Endothelial cell of umbilical vein (primary cell): ENCODE data around the gene CFTR.

Experiments
- EZH2 ChIP-seq: IDR thresholded peaks from 2 replicates; pipeline ENCODE4 v1.6.1; 2012; ENCODE audit warnings: borderline replicate concordance, low read depth, mild to moderate bottlenecking, moderate library complexity, low read length, inconsistent platforms; ENCODE audit not compliant: severe bottlenecking
- POLR2A ChIP-seq: IDR thresholded peaks from 2 replicates; pipeline ENCODE4 v1.6.1; 2012; ENCODE audit warnings: low read depth, mild to moderate bottlenecking, control low read depth, low read length
- POLR2AphosphoS5 ChIP-seq: IDR thresholded peaks from 2 replicates; pipeline ENCODE4 v1.6.1; 2012; ENCODE audit warnings: low read depth, mild to moderate bottlenecking, control low read depth, low read length, moderate library complexity; ENCODE audit not compliant: insufficient read depth
- TF ChIP-seq, protein P1 (sequence below), 2 donors: IDR thresholded peaks; 1 replicate in 1 of 2; 2 replicates in 1 of 2; pipeline ENCODE4 v1.5.1; 2011; ENCODE audit warnings: low read length in 2 of 2, mild to moderate bottlenecking in 2 of 2, moderate library complexity in 2 of 2, control low read depth in 1 of 2, inconsistent platforms in 1 of 2, low read depth in 1 of 2; ENCODE audit not compliant: insufficient read depth in 1 of 2; ENCODE audit errors: extremely low read depth in 1 of 2

GRCh38 chr7:117689406-117689805, 209.6 kb downstream of the CFTR start:
- TF ChIP-seq POLR2A (no peak), EZH2 (no peak), POLR2AphosphoS5 (no peak)
- TF ChIP-seq, protein P1, sequence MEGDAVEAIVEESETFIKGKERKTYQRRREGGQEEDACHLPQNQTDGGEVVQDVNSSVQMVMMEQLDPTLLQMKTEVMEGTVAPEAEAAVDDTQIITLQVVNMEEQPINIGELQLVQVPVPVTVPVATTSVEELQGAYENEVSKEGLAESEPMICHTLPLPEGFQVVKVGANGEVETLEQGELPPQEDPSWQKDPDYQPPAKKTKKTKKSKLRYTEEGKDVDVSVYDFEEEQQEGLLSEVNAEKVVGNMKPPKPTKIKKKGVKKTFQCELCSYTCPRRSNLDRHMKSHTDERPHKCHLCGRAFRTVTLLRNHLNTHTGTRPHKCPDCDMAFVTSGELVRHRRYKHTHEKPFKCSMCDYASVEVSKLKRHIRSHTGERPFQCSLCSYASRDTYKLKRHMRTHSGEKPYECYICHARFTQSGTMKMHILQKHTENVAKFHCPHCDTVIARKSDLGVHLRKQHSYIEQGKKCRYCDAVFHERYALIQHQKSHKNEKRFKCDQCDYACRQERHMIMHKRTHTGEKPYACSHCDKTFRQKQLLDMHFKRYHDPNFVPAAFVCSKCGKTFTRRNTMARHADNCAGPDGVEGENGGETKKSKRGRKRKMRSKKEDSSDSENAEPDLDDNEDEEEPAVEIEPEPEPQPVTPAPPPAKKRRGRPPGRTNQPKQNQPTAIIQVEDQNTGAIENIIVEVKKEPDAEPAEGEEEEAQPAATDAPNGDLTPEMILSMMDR (IDR thresholded peaks at IDR 0.05; ENCODE audit: extremely low read depth in 1 of 2, insufficient read depth in 1 of 2, low read depth in 1 of 2, low read length in 2 of 2), result no peak
